Measurements from ENCODE around the gene MMD. TPM values are rescaled to one million over a fixed set of nuclear protein-coding genes. Genes with fewer than 3 reads are reported as not detected.
A peak's percentile ranks its signal among the peaks of the same experiment; 100 is the strongest.

MMD gene
- total and polyA plus RNA-seq, 2 experiments from 2014 or later: 6.0 to 6.6 TPM

DNA sequence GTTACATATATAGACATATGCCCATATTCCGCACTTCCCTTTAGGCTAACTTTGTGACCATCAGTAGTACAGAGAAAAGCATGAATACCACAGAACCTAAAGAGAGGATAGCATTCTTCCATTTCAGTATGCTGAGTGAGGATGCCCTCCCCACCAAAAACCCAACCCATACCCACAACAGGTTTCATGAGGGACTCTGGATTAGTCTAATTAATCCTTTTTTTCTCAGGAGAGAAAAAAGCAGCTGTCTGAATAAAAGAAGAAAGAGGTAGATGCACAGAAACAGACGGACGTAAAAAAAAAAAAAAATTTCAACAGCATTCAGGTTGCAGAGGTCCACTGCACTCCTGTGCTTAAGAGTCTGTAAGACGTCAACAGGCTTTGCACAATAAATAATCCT, 6.7 kb downstream of the MMD start:
- no peak overlapping the region for H3K4me3 ChIP-seq
- H3K9ac ChIP-seq: no peak overlapping the region
- WGBS, 2 experiments (ENCODE audit: low coverage in 1 of 2, low lambda C conversion rate in 2 of 2, missing lambda C conversion rate in 2 of 2): 96 to 100% methylated on average over 4 of the region's 4 CpGs
- DNase-seq: no peak
- in situ Hi-C loops (cut with MboI): no loop called here
- H2AFZ ChIP-seq: no peak overlapping the region
- H3K79me2 ChIP-seq (ENCODE audit: insufficient read depth): peaks cover 5% of the 10 kb centered on the region; the same call in 1 of the 2 replicates
- no peaks in the 10 kb centered on the region for H4K20me1 ChIP-seq (ENCODE audit: insufficient read depth)
- H3K27ac ChIP-seq: no peak overlapping the region
- H3F3A ChIP-seq (ENCODE audit: insufficient read depth): no peaks in the 10 kb centered on the region
- H3K4me1 ChIP-seq (ENCODE audit: insufficient read depth): no peaks in the 10 kb centered on the region
- H3K27me3 ChIP-seq (replicated peaks; ENCODE audit: insufficient read depth): no peaks in the 10 kb centered on the region
- no peak overlapping the region for H3K4me2 ChIP-seq (ENCODE audit: unreplicated experiment)
- peaks cover 8% of the 10 kb centered on the region; the same call in 1 of the 2 replicates for H3K36me3 ChIP-seq (ENCODE audit: low read depth)
- TF ChIP-seq EZH2 (IDR thresholded peaks at IDR 0.05; ENCODE audit: insufficient read depth, poor library complexity, severe bottlenecking) (no peak), EZH2phosphoT487 (IDR thresholded peaks at IDR 0.05; ENCODE audit: insufficient read depth, low read depth) (no peak)
- H3K9me3 ChIP-seq (ENCODE audit: low read depth): no peaks in the 10 kb centered on the region
- no peaks in the 10 kb centered on the region for H3K9me2 ChIP-seq (ENCODE audit: insufficient read depth)

DNA sequence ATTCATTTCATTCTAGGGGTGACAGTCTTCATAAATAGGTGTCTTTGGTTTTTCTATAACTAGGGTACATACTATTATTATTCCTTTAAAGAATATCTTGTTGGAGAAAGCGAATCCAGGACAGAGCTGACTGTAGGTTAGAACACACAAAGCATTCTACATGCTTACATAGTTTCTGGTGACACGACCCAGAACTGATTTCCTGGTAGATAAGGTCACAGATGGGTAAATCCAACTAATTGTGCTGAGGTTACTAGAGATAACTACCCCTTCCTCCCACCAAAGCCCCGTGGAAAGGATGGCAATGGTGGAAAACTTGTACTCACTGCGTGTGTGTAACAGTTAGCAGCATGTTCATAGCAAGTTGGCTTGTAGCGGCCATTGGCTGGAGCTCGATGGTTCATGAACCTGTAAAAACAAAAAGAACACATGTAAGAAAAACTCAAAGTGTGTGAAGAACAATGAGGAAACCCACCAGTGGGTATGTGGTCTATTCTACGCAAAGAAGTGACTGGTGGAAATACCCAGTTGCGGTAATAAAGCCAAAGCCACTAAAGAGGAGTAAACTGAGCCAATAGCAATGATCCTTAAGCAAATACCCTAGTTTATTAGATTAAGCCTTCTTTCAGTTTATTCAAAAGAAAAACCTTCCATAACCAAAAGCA, 7.7 kb downstream of the MMD start:
- peaks cover 5% of the 10 kb centered on the region; the same call in 1 of the 2 replicates for H3K79me2 ChIP-seq (ENCODE audit: insufficient read depth)
- H3K4me1 ChIP-seq (ENCODE audit: insufficient read depth): no peaks in the 10 kb centered on the region
- 95 to 98% methylated on average over 8 of the region's 8 CpGs for WGBS, 2 experiments (ENCODE audit: low coverage in 1 of 2, low lambda C conversion rate in 2 of 2, missing lambda C conversion rate in 2 of 2)
- no peaks in the 10 kb centered on the region for H4K20me1 ChIP-seq (ENCODE audit: insufficient read depth)
- TF ChIP-seq EZH2 (IDR thresholded peaks at IDR 0.05; ENCODE audit: insufficient read depth, poor library complexity, severe bottlenecking) (no peak), EZH2phosphoT487 (IDR thresholded peaks at IDR 0.05; ENCODE audit: insufficient read depth, low read depth) (no peak)
- no peaks in the 10 kb centered on the region for H3K9me3 ChIP-seq (ENCODE audit: low read depth)
- no peaks in the 10 kb centered on the region for H3F3A ChIP-seq (ENCODE audit: insufficient read depth)
- H3K27me3 ChIP-seq (replicated peaks; ENCODE audit: insufficient read depth): no peaks in the 10 kb centered on the region
- no peak for DNase-seq
- H3K4me2 ChIP-seq (ENCODE audit: unreplicated experiment): no peak overlapping the region
- no peak overlapping the region for H3K9ac ChIP-seq
- in situ Hi-C loops (cut with MboI): no loop called here
- H3K9me2 ChIP-seq (ENCODE audit: insufficient read depth): no peaks in the 10 kb centered on the region
- H3K4me3 ChIP-seq: no peak overlapping the region
- H2AFZ ChIP-seq: no peak overlapping the region
- H3K36me3 ChIP-seq (ENCODE audit: low read depth): peaks cover 12% of the 10 kb centered on the region; the same call in 1 of the 2 replicates
- H3K27ac ChIP-seq: no peak overlapping the region

DNA sequence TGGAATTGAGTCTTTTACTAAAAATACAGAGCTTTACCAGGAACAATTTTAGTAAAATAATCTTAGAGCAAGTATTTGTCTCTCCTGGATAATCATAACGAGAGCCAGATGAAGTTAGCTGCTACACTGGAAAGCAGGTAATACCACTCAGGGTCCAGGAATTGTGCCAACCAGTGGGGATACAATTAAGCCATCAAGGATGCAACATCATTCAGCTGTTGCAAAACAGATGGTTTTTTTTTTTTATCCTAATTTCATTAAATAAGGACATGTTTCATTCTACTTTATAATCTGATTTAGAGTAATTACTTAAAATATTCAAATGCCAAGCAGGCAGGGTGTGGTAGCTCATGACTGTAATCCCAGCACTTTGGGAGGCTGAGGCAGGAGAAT, 10.2 kb downstream of the MMD start:
- Histone ChIP-seq H3K9ac (no peak overlapping the region), H3K79me2 (ENCODE audit: insufficient read depth) (no peaks in the 10 kb centered on the region; the same call in 1 of the 2 replicates), H2AFZ (no peak overlapping the region), H4K20me1 (ENCODE audit: insufficient read depth) (no peaks in the 10 kb centered on the region), H3K9me3 (ENCODE audit: low read depth) (no peaks in the 10 kb centered on the region), H3K9me2 (ENCODE audit: insufficient read depth) (no peaks in the 10 kb centered on the region), H3K27me3 (replicated peaks; ENCODE audit: insufficient read depth) (no peaks in the 10 kb centered on the region), H3F3A (ENCODE audit: insufficient read depth) (no peaks in the 10 kb centered on the region), H3K4me1 (ENCODE audit: insufficient read depth) (no peaks in the 10 kb centered on the region), H3K4me2 (ENCODE audit: unreplicated experiment) (no peak overlapping the region), H3K4me3 (no peak overlapping the region), H3K27ac (no peak overlapping the region), H3K36me3 (ENCODE audit: low read depth) (peaks cover 12% of the 10 kb centered on the region; the same call in 1 of the 2 replicates)
- TF ChIP-seq EZH2 (IDR thresholded peaks at IDR 0.05; ENCODE audit: insufficient read depth, poor library complexity, severe bottlenecking) (no peak), EZH2phosphoT487 (IDR thresholded peaks at IDR 0.05; ENCODE audit: insufficient read depth, low read depth) (no peak)
- in situ Hi-C loops (cut with MboI): no loop called here
- WGBS, 2 experiments (ENCODE audit: low coverage in 1 of 2, low lambda C conversion rate in 2 of 2, missing lambda C conversion rate in 2 of 2): 91 to 100% methylated on average over 1 of the region's 1 CpG
- no peak for DNase-seq

DNA sequence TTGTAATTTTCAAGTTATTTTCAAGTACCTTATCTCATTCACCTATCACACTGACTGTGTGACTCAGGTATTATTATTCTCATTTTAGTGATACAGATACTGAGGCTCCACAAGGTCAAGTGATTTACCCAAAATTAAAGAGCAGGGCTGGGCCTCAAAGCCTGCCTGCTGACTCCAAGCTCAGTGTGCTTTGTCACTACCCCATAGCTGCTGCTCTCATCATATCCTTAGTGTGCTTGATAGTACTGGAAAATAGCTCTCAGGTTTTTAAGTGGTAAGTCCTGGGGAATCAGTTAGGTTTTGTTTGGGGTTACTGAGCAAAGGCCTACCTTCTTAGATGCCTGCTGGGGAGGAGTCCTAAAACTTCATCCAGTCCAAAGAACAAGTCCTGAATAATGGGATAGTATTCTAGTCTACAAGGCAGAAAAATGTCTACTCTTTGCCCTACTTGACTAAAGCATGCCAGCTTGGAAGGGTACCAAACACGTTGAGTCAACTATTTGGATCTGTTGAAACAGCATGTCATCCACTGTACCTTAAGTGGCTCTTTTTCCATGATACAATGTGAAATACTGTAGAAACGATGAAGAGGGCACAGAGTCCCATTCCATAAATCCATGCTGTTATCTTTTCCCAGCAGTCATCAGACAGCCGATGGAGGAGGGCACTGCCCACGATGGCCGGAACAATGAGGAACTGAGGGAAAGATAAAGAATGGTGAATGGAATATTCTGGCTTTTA, 10.7 kb downstream of the MMD start:
- in situ Hi-C loops (cut with MboI): no loop called here

More for the DNA sequence above, 10.7 kb downstream of the MMD start:
- no peaks in the 10 kb centered on the region for H3K4me1 ChIP-seq (ENCODE audit: insufficient read depth)
- 88 to 90% methylated on average over 5 of the region's 5 CpGs for WGBS, 2 experiments (ENCODE audit: low coverage in 1 of 2, low lambda C conversion rate in 2 of 2, missing lambda C conversion rate in 2 of 2)
- no peaks in the 10 kb centered on the region for H3F3A ChIP-seq (ENCODE audit: insufficient read depth)
- no peaks in the 10 kb centered on the region; the same call in 1 of the 2 replicates for H3K79me2 ChIP-seq (ENCODE audit: insufficient read depth)
- no peaks in the 10 kb centered on the region for H3K9me2 ChIP-seq (ENCODE audit: insufficient read depth)
- no peak for TF ChIP-seq EZH2phosphoT487 (IDR thresholded peaks at IDR 0.05; ENCODE audit: insufficient read depth, low read depth)
- no peak for TF ChIP-seq EZH2 (IDR thresholded peaks at IDR 0.05; ENCODE audit: insufficient read depth, poor library complexity, severe bottlenecking)
- no peak overlapping the region for H3K27ac ChIP-seq
- H3K27me3 ChIP-seq (replicated peaks; ENCODE audit: insufficient read depth): no peaks in the 10 kb centered on the region
- no peak overlapping the region for H3K9ac ChIP-seq
- DNase-seq: peak; percentile 56
- H3K9me3 ChIP-seq (ENCODE audit: low read depth): no peaks in the 10 kb centered on the region
- no peak overlapping the region for H2AFZ ChIP-seq
- no peak overlapping the region for H3K4me3 ChIP-seq
- no peaks in the 10 kb centered on the region for H4K20me1 ChIP-seq (ENCODE audit: insufficient read depth)
- no peak overlapping the region for H3K4me2 ChIP-seq (ENCODE audit: unreplicated experiment)
- peaks cover 12% of the 10 kb centered on the region; the same call in 1 of the 2 replicates for H3K36me3 ChIP-seq (ENCODE audit: low read depth)

Measured in GM23248 (cell line).